ENCODE measurements around the gene NKD2.

The NKD2 gene

GRCh38 chr5:1068204-1068894 lies 59.7 kb downstream of the NKD2 start:
- TF ChIP-seq SIN3A (IDR thresholded peaks at IDR 0.05; ENCODE audit: borderline replicate concordance, insufficient read depth, low read length), result no peak
- no peak for TF ChIP-seq TAF1 (IDR thresholded peaks at IDR 0.05; ENCODE audit: borderline replicate concordance, insufficient read depth, low read length)
- TF ChIP-seq FOXP2 (optimal IDR thresholded peaks at IDR 0.05; ENCODE audit: borderline replicate concordance, extremely low read depth, extremely low read length, insufficient read depth), result no peak
- no peak for TF ChIP-seq POLR2AphosphoS5 (IDR thresholded peaks at IDR 0.05; ENCODE audit: low read depth, low read length)
- no peak for TF ChIP-seq REST (IDR thresholded peaks at IDR 0.05; ENCODE audit: insufficient read depth in 1 of 2, low read depth in 2 of 2, low read length in 2 of 2)

GRCh38 chr5:1068895-1069719 lies 60.5 kb downstream of the NKD2 start:
- TF ChIP-seq REST (IDR thresholded peaks at IDR 0.05; ENCODE audit: insufficient read depth in 1 of 2, low read depth in 2 of 2, low read length in 2 of 2), result no peak
- TF ChIP-seq POLR2AphosphoS5 (IDR thresholded peaks at IDR 0.05; ENCODE audit: low read depth, low read length), result no peak
- TF ChIP-seq FOXP2 (optimal IDR thresholded peaks at IDR 0.05; ENCODE audit: borderline replicate concordance, extremely low read depth, extremely low read length, insufficient read depth), result no peak
- TF ChIP-seq TAF1 (IDR thresholded peaks at IDR 0.05; ENCODE audit: borderline replicate concordance, insufficient read depth, low read length), result no peak
- no peak for TF ChIP-seq SIN3A (IDR thresholded peaks at IDR 0.05; ENCODE audit: borderline replicate concordance, insufficient read depth, low read length)

- TF ChIP-seq SIN3A (IDR thresholded peaks at IDR 0.05; ENCODE audit: borderline replicate concordance, insufficient read depth, low read length) (no peak), FOXP2 (optimal IDR thresholded peaks at IDR 0.05; ENCODE audit: borderline replicate concordance, extremely low read depth, extremely low read length, insufficient read depth) (no peak), TAF1 (IDR thresholded peaks at IDR 0.05; ENCODE audit: borderline replicate concordance, insufficient read depth, low read length) (no peak), POLR2AphosphoS5 (IDR thresholded peaks at IDR 0.05; ENCODE audit: low read depth, low read length) (no peak), REST (IDR thresholded peaks at IDR 0.05; ENCODE audit: insufficient read depth in 1 of 2, low read depth in 2 of 2, low read length in 2 of 2) (no peak)
Observed at GRCh38 chr5:1069720-1070088, 61.1 kb downstream of the NKD2 start.

GRCh38 chr5:1073239-1074102 lies 64.9 kb downstream of the NKD2 start:
- no peak for TF ChIP-seq TAF1 (IDR thresholded peaks at IDR 0.05; ENCODE audit: borderline replicate concordance, insufficient read depth, low read length)
- no peak for TF ChIP-seq SIN3A (IDR thresholded peaks at IDR 0.05; ENCODE audit: borderline replicate concordance, insufficient read depth, low read length)
- TF ChIP-seq POLR2AphosphoS5 (IDR thresholded peaks at IDR 0.05; ENCODE audit: low read depth, low read length), result no peak
- no peak for TF ChIP-seq REST (IDR thresholded peaks at IDR 0.05; ENCODE audit: insufficient read depth in 1 of 2, low read depth in 2 of 2, low read length in 2 of 2)
- no peak for TF ChIP-seq FOXP2 (optimal IDR thresholded peaks at IDR 0.05; ENCODE audit: borderline replicate concordance, extremely low read depth, extremely low read length, insufficient read depth)

Data from PFSK-1 (cell line).